ENCODE measurements around the gene POLR3GL.

POLR3GL gene

GRCh38 chr1:145942405-145942804 lies 22.1 kb upstream of the POLR3GL start:
- no peak for TF ChIP-seq PPARA (CRISPR knock-in tag; IDR thresholded peaks at IDR 0.05; ENCODE audit: borderline replicate concordance)
- no peak for TF ChIP-seq POU6F1 (CRISPR knock-in tag; IDR thresholded peaks at IDR 0.05; ENCODE audit: borderline replicate concordance, low read depth)
- no peak for TF ChIP-seq ARNTL (CRISPR knock-in tag; IDR thresholded peaks at IDR 0.05; ENCODE audit: borderline replicate concordance, low read depth)
- no peak for TF ChIP-seq ZC3H10 (CRISPR knock-in tag; IDR thresholded peaks at IDR 0.05)
- no peak for TF ChIP-seq CREB5 (CRISPR knock-in tag; IDR thresholded peaks at IDR 0.05; ENCODE audit: low read depth)
- no peak for TF ChIP-seq TOX (CRISPR knock-in tag; IDR thresholded peaks at IDR 0.05; ENCODE audit: borderline replicate concordance)
- TF ChIP-seq ISL1 (CRISPR knock-in tag; IDR thresholded peaks at IDR 0.05), result no peak
- no peak for TF ChIP-seq CSDC2 (CRISPR knock-in tag; IDR thresholded peaks at IDR 0.05)
- no peak for TF ChIP-seq SNAI2 (CRISPR knock-in tag; IDR thresholded peaks at IDR 0.05)
- no peak for TF ChIP-seq GLIS3 (CRISPR knock-in tag; IDR thresholded peaks at IDR 0.05)
- no peak for TF ChIP-seq ZFP30 (CRISPR knock-in tag; IDR thresholded peaks at IDR 0.05)
- no peak for ATAC-seq

- ATAC-seq, result no peak
- TF ChIP-seq TSHZ2 (CRISPR knock-in tag; IDR thresholded peaks at IDR 0.05) (no peak), ZC3H10 (CRISPR knock-in tag; IDR thresholded peaks at IDR 0.05) (no peak), ZFP3 (CRISPR knock-in tag; IDR thresholded peaks at IDR 0.05) (no peak), ZFP30 (CRISPR knock-in tag; IDR thresholded peaks at IDR 0.05) (no peak), ZNF565 (CRISPR knock-in tag; conservative IDR thresholded peaks at IDR 0.05; ENCODE audit: low read depth) (no peak), ZNF70 (CRISPR knock-in tag; IDR thresholded peaks at IDR 0.05) (no peak), RARB (CRISPR knock-in tag; IDR thresholded peaks at IDR 0.05) (no peak), TOX (CRISPR knock-in tag; IDR thresholded peaks at IDR 0.05; ENCODE audit: borderline replicate concordance) (no peak)
These were observed 21.6 kb upstream of the POLR3GL start for GRCh38 chr1:145942871-145943270.

GRCh38 chr1:145944532-145944931 lies 20.0 kb upstream of the POLR3GL start:
- TF ChIP-seq ZNF70 (CRISPR knock-in tag; IDR thresholded peaks at IDR 0.05), result no peak
- TF ChIP-seq PPARA (CRISPR knock-in tag; IDR thresholded peaks at IDR 0.05; ENCODE audit: borderline replicate concordance), result no peak
- no peak for TF ChIP-seq CSRNP3 (CRISPR knock-in tag; IDR thresholded peaks at IDR 0.05)
- no peak for TF ChIP-seq PATZ1 (CRISPR knock-in tag; IDR thresholded peaks at IDR 0.05; ENCODE audit: borderline replicate concordance)
- no peak for TF ChIP-seq BACH2 (CRISPR knock-in tag; IDR thresholded peaks at IDR 0.05; ENCODE audit: borderline replicate concordance)
- TF ChIP-seq CSDC2 (CRISPR knock-in tag; IDR thresholded peaks at IDR 0.05), result no peak
- no peak for TF ChIP-seq TCF4 (CRISPR knock-in tag; IDR thresholded peaks at IDR 0.05; ENCODE audit: borderline replicate concordance)
- TF ChIP-seq OSR1 (CRISPR knock-in tag; IDR thresholded peaks at IDR 0.05), result no peak
- ATAC-seq, result no peak

Measured in SK-N-SH treated with all-trans-retinoic acid at 6 μM for 48 hours (cell line).